MM.1S (cell line): ENCODE results near the gene IBTK.
A peak's percentile ranks its signal among the peaks of the same experiment; 100 is the strongest.

Experiments
- DNase-seq: peaks from one replicate; pipeline ENCODE4 v3.0.0-alpha.2; 2015
- H2AFZ ChIP-seq: fragments of 300-600 bp; sonication (generic); 2 replicates; pipeline ENCODE4 v1.6.0; 2016; ENCODE audit warnings: antibody characterized with exemption, low read length
- H3F3A ChIP-seq: fragments of 300-600 bp; sonication (generic); 2 replicates; pipeline ENCODE4 v1.6.1; 2016; ENCODE audit warnings: mild to moderate bottlenecking, antibody characterized with exemption, low read length, moderate library complexity, mixed read lengths; ENCODE audit not compliant: insufficient read depth
- H3K27ac ChIP-seq: fragments of 300-600 bp; sonication (generic); 2 replicates; pipeline ENCODE4 v1.5.1; 2016; ENCODE audit warnings: mild to moderate bottlenecking, low read length
- H3K27me3 ChIP-seq: fragments of 300-600 bp; sonication (generic); replicated peaks from 2 replicates; pipeline ENCODE4 v1.6.0; 2016; ENCODE audit warnings: low read length; ENCODE audit not compliant: insufficient read depth
- H3K36me3 ChIP-seq: fragments of 300-600 bp; sonication (generic); replicated peaks from 2 replicates; pipeline ENCODE4 v1.6.1; 2016; ENCODE audit warnings: mild to moderate bottlenecking, low read length, mixed read lengths; ENCODE audit not compliant: insufficient read depth
- H3K4me1 ChIP-seq: fragments of 300-600 bp; sonication (generic); 2 replicates; pipeline ENCODE4 v1.6.1; 2016; ENCODE audit warnings: low read length, mixed read lengths
- H3K4me2 ChIP-seq: fragments of 300-600 bp; sonication (generic); 2 replicates; pipeline ENCODE4 v1.6.0; 2016; ENCODE audit warnings: low read depth, low read length
- H3K4me3 ChIP-seq: fragments of 300-600 bp; sonication (generic); 2 replicates; pipeline ENCODE4 v1.5.1; 2016; ENCODE audit warnings: low read length, mixed read lengths
- H3K79me2 ChIP-seq: fragments of 300-600 bp; sonication (generic); 2 replicates; pipeline ENCODE4 v1.6.1; 2016; ENCODE audit warnings: mixed run types, low read length, mixed read lengths
- H3K9ac ChIP-seq: fragments of 300-600 bp; sonication (generic); 2 replicates; pipeline ENCODE4 v1.6.1; 2016; ENCODE audit warnings: low read length, mixed read lengths
- H3K9me2 ChIP-seq: fragments of 300-600 bp; sonication (generic); replicated peaks from 2 replicates; pipeline ENCODE4 v1.6.1; 2016; ENCODE audit warnings: mild to moderate bottlenecking, low read length, mixed read lengths; ENCODE audit not compliant: insufficient read depth
- H3K9me3 ChIP-seq: fragments of 300-600 bp; sonication (generic); replicated peaks from 2 replicates; pipeline ENCODE4 v1.6.1; 2016; ENCODE audit warnings: mild to moderate bottlenecking, low read length, mixed read lengths; ENCODE audit not compliant: insufficient read depth
- H4K20me1 ChIP-seq: fragments of 300-600 bp; sonication (generic); 2 replicates; pipeline ENCODE4 v1.6.1; 2016; ENCODE audit warnings: mild to moderate bottlenecking, low read length, moderate library complexity, mixed read lengths; ENCODE audit not compliant: insufficient read depth
- CTCF ChIP-seq: fragments of 300-600 bp; sonication (generic); IDR thresholded peaks from 2 replicates; pipeline ENCODE4 v1.5.1; 2016; ENCODE audit warnings: antibody characterized with exemption, low read length, mixed read lengths
- EZH2 ChIP-seq: fragments of 300-600 bp; sonication (generic); optimal IDR thresholded peaks from 2 replicates; pipeline ENCODE3; 2017; ENCODE audit warnings: low read depth, mild to moderate bottlenecking, antibody characterized with exemption, low read length, mixed read lengths
- EZH2phosphoT487 ChIP-seq: fragments of 300-600 bp; sonication (generic); IDR thresholded peaks from 2 replicates; pipeline ENCODE4 v1.6.1; 2018; ENCODE audit warnings: antibody characterized with exemption, low read length

IBTK gene

GRCh38 chr6:82246802-82247504 is 591 bp downstream of the IBTK start:
- TF ChIP-seq EZH2, result no peak
- TF ChIP-seq CTCF, result 0 out of 2 replicates have a peak, but pooled peaks have one; percentile 8

GRCh38 chr6:82246370-82246769 is 1.2 kb downstream of the IBTK start:
- H3K9ac ChIP-seq, result peak overlapping the region; percentile 87; the same call in 1 of the 2 replicates
- TF ChIP-seq CTCF (no peak), EZH2 (no peak), EZH2phosphoT487 (no peak)
- no peak overlapping the region for H3K27ac ChIP-seq
- H3K4me2 ChIP-seq, result peak overlapping the region; percentile 87
- peaks cover 12% of the 10 kb centered on the region; the same call in 1 of the 2 replicates for H3K4me1 ChIP-seq
- peaks cover 4% of the 10 kb centered on the region; the same call in 1 of the 2 replicates for H3F3A ChIP-seq
- no peaks in the 10 kb centered on the region for H4K20me1 ChIP-seq
- H3K9me3 ChIP-seq, result no peaks in the 10 kb centered on the region
- H3K36me3 ChIP-seq, result peaks cover 8% of the 10 kb centered on the region; the same call in 1 of the 2 replicates
- no peaks in the 10 kb centered on the region for H3K9me2 ChIP-seq
- H3K4me3 ChIP-seq, result peak overlapping the region; percentile 88
- H2AFZ ChIP-seq, result no peak overlapping the region
- peaks cover 62% of the 10 kb centered on the region for H3K79me2 ChIP-seq
- H3K27me3 ChIP-seq, result no peaks in the 10 kb centered on the region
- DNase-seq, result no peak

More at GRCh38 chr6:82246802-82247504, 591 bp downstream of the IBTK start:
- DNase-seq, result peak; percentile 36
- Histone ChIP-seq H3K9me3 (no peaks in the 10 kb centered on the region), H3K4me3 (peak overlapping the region; percentile 88), H3F3A (peaks cover 4% of the 10 kb centered on the region; the same call in 1 of the 2 replicates), H3K9ac (peak overlapping the region; percentile 87), H3K27ac (peak overlapping the region; percentile 73), H3K9me2 (no peaks in the 10 kb centered on the region), H3K27me3 (no peaks in the 10 kb centered on the region), H4K20me1 (no peaks in the 10 kb centered on the region), H3K36me3 (peaks cover 8% of the 10 kb centered on the region; the same call in 1 of the 2 replicates), H2AFZ (peak overlapping the region; percentile 89), H3K79me2 (peaks cover 56% of the 10 kb centered on the region), H3K4me2 (peak overlapping the region; percentile 87), H3K4me1 (peaks cover 12% of the 10 kb centered on the region; the same call in 1 of the 2 replicates)

GRCh38 chr6:82245376-82245775 is 2.2 kb downstream of the IBTK start:
- Histone ChIP-seq H3K27ac (no peak overlapping the region), H3K9me3 (no peaks in the 10 kb centered on the region), H3K4me3 (no peak overlapping the region), H2AFZ (no peak overlapping the region), H4K20me1 (no peaks in the 10 kb centered on the region), H3F3A (peaks cover 4% of the 10 kb centered on the region; the same call in 1 of the 2 replicates), H3K27me3 (no peaks in the 10 kb centered on the region), H3K4me1 (peaks cover 12% of the 10 kb centered on the region; the same call in 1 of the 2 replicates), H3K4me2 (no peak overlapping the region), H3K9me2 (no peaks in the 10 kb centered on the region), H3K79me2 (peaks cover 72% of the 10 kb centered on the region), H3K36me3 (peaks cover 8% of the 10 kb centered on the region; the same call in 1 of the 2 replicates), H3K9ac (no peak overlapping the region)
- no peak for TF ChIP-seq EZH2phosphoT487
- TF ChIP-seq EZH2, result no peak
- TF ChIP-seq CTCF, result no peak
- DNase-seq, result no peak
